ENCODE results near the gene SMC3.

- TF ChIP-seq POLR2A (IDR thresholded peaks at IDR 0.05; ENCODE audit: low read depth, low read length), result no peak
- no peak for TF ChIP-seq POLR2AphosphoS5 (IDR thresholded peaks at IDR 0.05; ENCODE audit: low read depth, low read length)
- no peak for TF ChIP-seq TAF1 (IDR thresholded peaks at IDR 0.05; ENCODE audit: borderline replicate concordance, low read depth, low read length)
Measured at GRCh38 chr10:110610308-110610774, 42.8 kb downstream of the SMC3 start.

All from GM12892 (cell line).